Measurements from ENCODE around the gene CADPS. TPM values are rescaled to one million over a fixed set of nuclear protein-coding genes. Genes with fewer than 3 reads are reported as not detected.

CADPS gene
- total RNA-seq, 4 donors from 2014 or later: 0.82 to 13.2 TPM; not detected in 2

DNA sequence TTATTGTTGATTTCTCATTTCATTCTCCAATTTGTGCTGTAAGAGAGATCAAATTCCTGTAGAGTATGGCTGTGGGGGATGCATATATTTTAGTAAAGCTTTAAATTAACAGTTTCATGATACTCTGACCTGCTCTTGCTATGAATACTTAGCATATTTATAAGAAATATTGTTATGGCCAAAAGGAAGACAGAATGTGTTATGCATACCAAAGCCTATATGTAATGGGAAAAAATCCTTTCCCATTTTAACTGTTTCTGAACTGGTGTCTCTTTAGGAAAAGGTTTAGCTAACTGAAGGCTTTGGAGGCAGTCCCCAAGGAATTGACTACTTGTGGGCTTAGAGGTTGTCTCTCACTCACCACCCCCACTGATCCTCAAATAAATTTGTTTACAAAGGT is 59.2 kb downstream of the CADPS start:
- H3K9me3 ChIP-seq: no peaks in the 10 kb centered on the region
- no peak overlapping the region for H3K4me3 ChIP-seq
- H3K27ac ChIP-seq: no peak overlapping the region
- intact Hi-C loops (cut with DNase I; ENCODE audit: low total_unique reads): no loop called here
- no peak for DNase-seq
- no peaks in the 10 kb centered on the region for H3K27me3 ChIP-seq
- H3K36me3 ChIP-seq: no peaks in the 10 kb centered on the region
- H3K4me1 ChIP-seq: no peaks in the 10 kb centered on the region
- TF ChIP-seq CTCF (IDR thresholded peaks at IDR 0.05) (no peak), POLR2A (IDR thresholded peaks at IDR 0.05) (no peak)

DNA sequence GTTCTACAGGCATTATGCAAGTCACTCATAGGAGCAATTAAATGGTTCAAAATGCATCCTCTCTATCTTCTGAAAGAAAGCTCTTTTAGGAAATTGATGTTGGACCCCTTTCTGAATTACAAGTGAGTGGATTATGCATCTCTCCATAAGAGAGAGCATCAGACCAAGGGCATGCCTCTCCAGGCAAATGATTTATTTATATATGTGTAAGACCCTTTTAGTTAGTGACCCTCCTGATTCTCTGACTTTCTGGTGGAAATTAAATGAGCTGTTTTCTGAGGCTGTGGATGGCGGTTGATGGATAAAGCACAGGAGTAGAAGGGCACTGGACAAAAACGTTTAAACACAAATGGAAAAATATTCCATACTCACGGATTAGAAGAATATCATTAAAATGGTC is 62.6 kb downstream of the CADPS start:
- Histone ChIP-seq H3K9me3 (no peaks in the 10 kb centered on the region), H3K4me1 (no peaks in the 10 kb centered on the region), H3K27me3 (no peaks in the 10 kb centered on the region), H3K36me3 (no peaks in the 10 kb centered on the region), H3K4me3 (no peak overlapping the region), H3K27ac (no peak overlapping the region)
- TF ChIP-seq POLR2A (IDR thresholded peaks at IDR 0.05) (no peak), CTCF (IDR thresholded peaks at IDR 0.05) (no peak)
- no peak for DNase-seq
- intact Hi-C loops (cut with DNase I; ENCODE audit: low total_unique reads): no loop called here

DNA sequence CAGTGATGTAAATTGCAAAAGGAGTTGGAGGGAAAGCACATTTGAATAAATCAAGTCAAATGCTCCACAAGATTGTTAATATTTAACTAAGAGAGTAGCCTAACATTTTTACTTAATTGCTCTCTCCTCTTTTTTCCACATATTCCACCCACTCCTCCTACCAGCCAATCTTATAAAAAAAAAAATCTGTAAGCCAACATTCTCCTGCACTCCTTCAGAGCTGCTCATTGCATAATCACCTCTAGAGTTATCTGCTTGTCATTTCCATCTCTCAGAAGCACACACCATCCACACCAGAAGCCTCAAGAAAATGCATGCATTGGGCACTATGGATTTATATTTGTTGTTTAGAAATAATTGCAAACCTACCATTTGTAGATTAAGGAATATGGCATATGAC is 64.1 kb downstream of the CADPS start:
- no peak overlapping the region for H3K4me3 ChIP-seq
- H3K4me1 ChIP-seq: no peaks in the 10 kb centered on the region
- TF ChIP-seq POLR2A (IDR thresholded peaks at IDR 0.05) (no peak), CTCF (IDR thresholded peaks at IDR 0.05) (no peak)
- no peaks in the 10 kb centered on the region for H3K9me3 ChIP-seq
- H3K27ac ChIP-seq: no peak overlapping the region
- no peak for DNase-seq
- H3K27me3 ChIP-seq: no peaks in the 10 kb centered on the region
- H3K36me3 ChIP-seq: no peaks in the 10 kb centered on the region
- intact Hi-C loops (cut with DNase I; ENCODE audit: low total_unique reads): no loop called here

- H3K27ac ChIP-seq: no peak overlapping the region
- H3K4me3 ChIP-seq: no peak overlapping the region
- no peaks in the 10 kb centered on the region for H3K36me3 ChIP-seq
- intact Hi-C loops (cut with DNase I; ENCODE audit: low total_unique reads): no loop called here
- TF ChIP-seq POLR2A (IDR thresholded peaks at IDR 0.05) (no peak), CTCF (IDR thresholded peaks at IDR 0.05) (no peak)
- no peaks in the 10 kb centered on the region for H3K4me1 ChIP-seq
- no peaks in the 10 kb centered on the region for H3K9me3 ChIP-seq
- no peaks in the 10 kb centered on the region for H3K27me3 ChIP-seq
- no peak for DNase-seq
Observed at GRCh38 chr3:62809369-62809768, 65.8 kb downstream of the CADPS start.

DNA sequence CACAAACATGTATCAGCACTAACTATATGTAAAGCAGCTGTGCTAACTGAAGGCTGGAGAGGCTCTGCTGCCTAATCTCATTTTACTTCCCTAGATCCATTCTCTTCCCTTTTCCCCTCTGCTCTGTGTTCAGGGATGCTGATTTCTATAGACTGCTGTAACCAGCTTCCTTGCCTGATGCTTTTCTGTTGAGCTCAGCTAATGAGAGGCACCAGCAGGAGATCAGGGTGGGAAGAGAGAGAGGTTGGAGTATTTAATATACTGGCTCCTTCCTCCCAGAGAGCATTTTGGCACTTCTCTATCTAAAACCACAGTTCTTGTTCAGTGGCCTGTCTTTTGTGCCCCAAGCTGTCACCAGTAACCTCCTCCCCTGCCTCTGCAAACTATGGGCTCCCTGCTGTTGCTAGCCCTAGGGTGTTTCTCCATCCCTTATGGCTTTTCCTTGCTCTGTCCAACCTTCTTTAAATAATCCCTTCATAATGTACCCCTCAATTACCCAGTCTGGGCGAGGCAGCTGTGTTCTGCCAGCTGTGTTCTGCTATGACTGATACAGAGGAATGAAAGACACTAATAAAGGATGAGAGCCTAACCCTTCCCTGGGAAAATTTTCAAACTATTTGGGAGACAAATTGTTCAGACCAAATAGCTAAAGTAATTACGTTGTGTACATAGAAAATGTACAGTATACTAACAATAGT is 69.5 kb downstream of the CADPS start:
- no peak overlapping the region for H3K4me3 ChIP-seq
- H3K27ac ChIP-seq: no peak overlapping the region
- no peaks in the 10 kb centered on the region for H3K36me3 ChIP-seq
- no peaks in the 10 kb centered on the region for H3K9me3 ChIP-seq
- no peak for TF ChIP-seq POLR2A (IDR thresholded peaks at IDR 0.05)
- no peak for TF ChIP-seq CTCF (IDR thresholded peaks at IDR 0.05)
- DNase-seq: no peak
- no peaks in the 10 kb centered on the region for H3K27me3 ChIP-seq
- intact Hi-C loops (cut with DNase I; ENCODE audit: low total_unique reads): no loop called here
- no peaks in the 10 kb centered on the region for H3K4me1 ChIP-seq
